ENCODE measurements around the gene CEP112. TPM values are rescaled to one million over a fixed set of nuclear protein-coding genes. Genes with fewer than 3 reads are reported as not detected.

Gene CEP112
- total and polyA plus RNA-seq, 4 donors, result 1.1 to 4.9 (median 1.4) TPM

- Histone ChIP-seq H3K4me1 (ENCODE audit: control insufficient read depth in 4 of 4, insufficient read depth in 4 of 4, low read length in 3 of 4) (no peaks in the 10 kb centered on the region), H3K36me3 (ENCODE audit: control insufficient read depth in 4 of 4, insufficient read depth in 3 of 4, low read depth in 1 of 4, low read length in 3 of 4) (no peaks in the 10 kb centered on the region), H3K9ac (ENCODE audit: low read depth in 1 of 2, low read length in 2 of 2) (no peak overlapping the region), H3K4me3 (ENCODE audit: low read depth in 1 of 3, low read length in 3 of 3) (no peak overlapping the region), H3K9me3 (ENCODE audit: control insufficient read depth in 4 of 4, low read length in 3 of 4) (no peaks in the 10 kb centered on the region), H3K27ac (ENCODE audit: low read depth in 1 of 2, low read length in 2 of 2) (no peak overlapping the region), H3K27me3 (ENCODE audit: control insufficient read depth in 4 of 4, insufficient read depth in 4 of 4, low read length in 3 of 4) (no peaks in the 10 kb centered on the region)
- WGBS, result 86% methylated on average over 5 of the region's 5 CpGs
- TF ChIP-seq FOXA2 (IDR thresholded peaks at IDR 0.05) (no peak), JUND (IDR thresholded peaks at IDR 0.05) (no peak), REST (IDR thresholded peaks at IDR 0.05) (no peak), FOXA1 (IDR thresholded peaks at IDR 0.05) (no peak), HNF4G (IDR thresholded peaks at IDR 0.05) (no peak), SP1 (IDR thresholded peaks at IDR 0.05) (no peak), YY1 (IDR thresholded peaks at IDR 0.05) (no peak), EGR1 (IDR thresholded peaks at IDR 0.05; ENCODE audit: low read depth in 2 of 2) (no peak), NR2F2 (IDR thresholded peaks at IDR 0.05) (no peak), CTCF (IDR thresholded peaks at IDR 0.05; ENCODE audit: low read depth, low read length, missing input control) (no peak), ATF3 (IDR thresholded peaks at IDR 0.05) (no peak), ZBTB33 (IDR thresholded peaks at IDR 0.05) (no peak), RAD21 (IDR thresholded peaks at IDR 0.05) (no peak), HNF4A (conservative IDR thresholded peaks at IDR 0.05) (no peak), GABPA (IDR thresholded peaks at IDR 0.05 in 1 of 2, conservative IDR thresholded peaks at IDR 0.05 in 1 of 2) (no peak), TAF1 (conservative IDR thresholded peaks at IDR 0.05) (no peak), MAX (IDR thresholded peaks at IDR 0.05) (no peak), RXRA (IDR thresholded peaks at IDR 0.05) (no peak)
- DNase-seq (ENCODE audit: low spot score), result no peak
Measured at GRCh38 chr17:65699459-65699858, 492.5 kb downstream of the CEP112 start.

Measured in liver (tissue), 9 donors.